Subcutaneous abdominal adipose tissue (tissue), 5 donors: ENCODE measurements around the gene FBXW7.

Experiments used
- H3K27ac ChIP-seq: one replicate; pipeline ENCODE4 v1.7.0; 2013; ENCODE audit warnings: low read depth, mild to moderate bottlenecking, inconsistent platforms, low read length, moderate library complexity
- H3K27me3 ChIP-seq, 5 donors: one replicate each; pipeline ENCODE4 v1.7.0; 2013; ENCODE audit warnings: low read length in 5 of 5, inconsistent platforms in 1 of 5; ENCODE audit not compliant: control insufficient read depth in 5 of 5, insufficient read depth in 4 of 5
- H3K36me3 ChIP-seq, 5 donors: one replicate each; pipeline ENCODE4 v1.7.0; 2013; ENCODE audit warnings: low read length in 5 of 5; ENCODE audit not compliant: control insufficient read depth in 5 of 5, insufficient read depth in 5 of 5
- H3K4me1 ChIP-seq, 5 donors: one replicate each; pipeline ENCODE4 v1.7.0; 2013; ENCODE audit warnings: low read length in 5 of 5, mild to moderate bottlenecking in 3 of 5, moderate library complexity in 1 of 5; ENCODE audit not compliant: control insufficient read depth in 5 of 5, insufficient read depth in 5 of 5
- H3K4me3 ChIP-seq, 5 donors: one replicate each; pipeline ENCODE4 v1.7.0; 2013; ENCODE audit warnings: low read length in 5 of 5, low read depth in 1 of 5
- H3K9ac ChIP-seq, 5 donors: one replicate each; pipeline ENCODE4 v1.7.0; 2013; ENCODE audit warnings: low read length in 5 of 5, mild to moderate bottlenecking in 4 of 5, moderate library complexity in 3 of 5
- H3K9me3 ChIP-seq, 5 donors: one replicate each; pipeline ENCODE4 v1.7.0; 2013; ENCODE audit warnings: low read length in 5 of 5; ENCODE audit not compliant: control insufficient read depth in 5 of 5
- donor health status: healthy.
- donor health status: healthy.
- donor health status: healthy.
- donor health status: healthy.
- donor health status: healthy.

FBXW7 gene

DNA sequence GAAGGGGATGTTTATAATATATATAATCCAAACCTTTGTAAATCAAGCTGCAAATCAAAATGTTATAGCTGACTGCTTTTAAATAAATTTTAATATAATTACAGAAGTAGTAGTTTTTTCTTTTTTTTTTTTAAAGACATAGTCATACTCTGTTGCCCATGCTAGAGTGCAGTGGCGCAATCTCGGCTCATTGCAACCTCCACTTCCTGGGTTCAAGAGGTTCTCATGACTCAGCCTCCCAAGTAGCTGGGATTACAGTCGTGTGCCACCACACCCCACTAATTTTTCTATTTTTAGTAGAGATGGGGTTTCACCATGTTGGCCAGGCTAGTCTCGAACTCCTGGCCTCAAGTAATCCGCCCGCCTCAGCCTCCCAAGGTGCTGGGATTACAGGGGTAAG lies 178.7 kb downstream of the FBXW7 start:
- Histone ChIP-seq H3K4me3 (no peak overlapping the region), H3K27ac (no peak overlapping the region), H3K36me3 (no peaks in the 10 kb centered on the region), H3K9ac (no peak overlapping the region), H3K9me3 (no peaks in the 10 kb centered on the region), H3K27me3 (no peaks in the 10 kb centered on the region), H3K4me1 (peaks cover 0 to 27% (median 6%) of the 10 kb centered on the region in 5 donors)

DNA sequence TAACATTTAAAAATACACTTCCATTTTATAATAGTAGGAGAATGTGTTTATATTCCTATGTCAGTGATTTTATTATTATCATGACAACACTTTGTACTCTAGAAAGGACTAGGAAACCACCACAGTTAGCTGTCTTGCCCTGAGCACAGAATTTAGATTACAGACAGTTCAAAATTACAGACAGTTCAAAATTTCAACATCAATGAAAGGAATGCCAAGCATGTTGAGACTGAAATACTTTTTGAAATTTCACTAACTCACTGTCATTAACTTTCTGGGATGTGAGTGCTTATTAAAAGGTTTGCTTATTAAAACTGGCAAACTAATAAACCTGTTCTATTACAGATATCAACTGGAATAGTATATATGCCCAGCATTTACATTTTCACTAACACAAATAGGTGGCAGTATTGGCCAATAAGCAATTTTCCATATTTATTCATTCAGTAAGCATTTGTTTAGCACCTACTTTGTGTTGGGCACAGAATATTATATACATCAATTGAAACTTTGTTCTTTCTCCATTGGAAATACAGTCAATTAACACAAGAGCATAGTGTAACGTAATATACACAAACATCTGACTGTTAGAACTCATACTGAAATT lies 179.4 kb downstream of the FBXW7 start:
- Histone ChIP-seq H3K9me3 (no peaks in the 10 kb centered on the region), H3K27ac (peak overlapping the region; percentile 38), H3K4me3 (no peak overlapping the region), H3K27me3 (no peaks in the 10 kb centered on the region), H3K36me3 (no peaks in the 10 kb centered on the region), H3K4me1 (peaks cover 0 to 32% (median 7%) of the 10 kb centered on the region in 5 donors), H3K9ac (peak overlapping the region in 1 of 5 donors; percentile 51)

DNA sequence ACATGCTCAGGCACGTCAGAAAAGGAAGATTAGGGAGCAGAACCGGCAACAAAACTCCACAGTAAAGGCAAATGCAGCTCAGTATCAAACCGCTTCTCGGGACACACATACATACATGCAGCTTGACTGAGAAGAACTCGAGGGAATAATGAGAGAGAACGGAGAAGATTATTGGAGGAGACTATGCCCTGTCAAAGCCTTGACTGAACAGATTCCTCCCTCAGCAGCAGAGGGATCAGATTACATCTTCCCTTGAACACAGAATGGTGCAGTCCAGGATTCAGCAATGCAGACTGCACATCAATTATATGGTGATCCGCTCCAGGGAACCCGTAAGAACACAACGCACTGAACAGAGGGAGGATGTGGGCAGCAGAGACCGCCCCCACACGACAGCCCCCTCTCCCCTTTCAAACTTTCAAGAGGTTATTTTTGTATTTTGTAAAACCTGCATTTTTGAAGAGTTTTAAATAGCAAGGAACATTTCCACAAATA lies 183.2 kb downstream of the FBXW7 start:
- H3K9ac ChIP-seq = peak overlapping the region; percentile 30 to 93 (median 78)
- peak overlapping the region; percentile 88 for H3K27ac ChIP-seq

DNA sequence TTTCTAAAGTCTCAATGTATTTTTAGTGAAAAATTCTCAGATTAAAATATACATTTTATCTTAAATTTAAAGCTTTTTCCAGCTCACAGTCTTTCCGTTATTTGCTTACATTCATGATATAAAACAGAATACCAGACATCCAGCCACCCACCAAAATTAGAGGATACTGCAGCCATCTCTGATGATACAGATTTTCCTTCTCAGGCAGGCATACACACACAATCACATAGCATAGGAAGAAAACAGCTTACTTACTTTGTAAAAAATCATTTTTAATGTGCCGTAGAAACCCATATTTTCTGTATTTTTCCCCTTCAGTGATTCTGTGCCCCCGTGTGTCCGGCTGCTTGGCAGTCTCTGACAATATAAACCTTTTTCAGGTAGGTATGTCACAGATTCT lies 183.7 kb downstream of the FBXW7 start:
- Histone ChIP-seq H3K9me3 (no peaks in the 10 kb centered on the region), H3K27me3 (no peaks in the 10 kb centered on the region), H3K9ac (peak overlapping the region; percentile 30 to 93 (median 78)), H3K36me3 (no peaks in the 10 kb centered on the region), H3K27ac (peak overlapping the region; percentile 88), H3K4me3 (peak overlapping the region; percentile 64 to 85 (median 74)), H3K4me1 (peaks cover 0 to 39% (median 7%) of the 10 kb centered on the region in 5 donors)

More for the DNA sequence above, 183.2 kb downstream of the FBXW7 start:
- Histone ChIP-seq H3K4me1 (peaks cover 0 to 39% (median 7%) of the 10 kb centered on the region in 5 donors), H3K27me3 (no peaks in the 10 kb centered on the region), H3K36me3 (no peaks in the 10 kb centered on the region), H3K9me3 (no peaks in the 10 kb centered on the region), H3K4me3 (peak overlapping the region; percentile 64 to 85 (median 74))

DNA sequence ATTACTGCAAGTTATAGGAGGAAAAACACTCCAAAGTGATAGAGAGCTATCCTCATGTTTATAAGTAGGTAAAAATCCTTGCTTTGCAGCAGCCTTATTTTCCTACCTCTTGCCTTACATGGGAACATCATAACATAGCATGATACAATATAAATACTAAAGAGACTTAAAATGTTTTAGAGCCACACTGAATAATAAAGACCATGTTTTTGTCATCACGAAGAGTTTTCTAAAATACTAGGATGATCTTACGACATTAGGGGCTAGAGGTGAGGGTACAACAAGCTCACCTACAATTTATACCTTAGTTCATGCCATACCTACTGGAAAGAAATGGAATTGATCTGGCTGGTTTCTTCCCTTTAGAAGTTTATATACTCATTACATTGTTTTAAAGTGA lies 184.8 kb downstream of the FBXW7 start:
- Histone ChIP-seq H3K9me3 (no peaks in the 10 kb centered on the region), H3K9ac (peak overlapping the region; percentile 69 to 93 (median 78)), H3K4me1 (peaks cover 0 to 37% (median 8%) of the 10 kb centered on the region in 5 donors), H3K27ac (peak overlapping the region; percentile 88), H3K36me3 (peaks cover 5 to 7% (median 6%) of the 10 kb centered on the region in 5 donors), H3K27me3 (no peaks in the 10 kb centered on the region), H3K4me3 (peak overlapping the region; percentile 64 to 77 (median 74))

DNA sequence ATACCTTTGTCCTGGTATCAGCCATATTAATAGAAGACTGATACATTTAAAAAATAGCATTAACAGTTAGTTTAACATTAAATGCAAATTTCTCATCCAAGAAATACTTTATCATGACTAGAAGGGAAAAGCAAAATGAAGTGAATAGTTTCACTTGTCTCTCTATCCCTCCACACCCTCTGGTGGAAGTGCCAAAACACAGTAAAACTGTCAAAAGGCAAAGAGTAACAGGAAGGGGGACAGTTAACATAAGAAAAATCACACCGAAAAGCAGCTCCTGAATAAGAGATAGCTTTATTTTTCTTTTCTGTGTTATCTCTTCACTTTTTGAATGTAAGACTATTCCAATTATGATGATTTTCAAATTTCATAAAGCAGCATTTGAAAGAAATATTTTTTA lies 187.2 kb downstream of the FBXW7 start:
- no peaks in the 10 kb centered on the region for H3K9me3 ChIP-seq
- H3K27ac ChIP-seq = peak overlapping the region; percentile 88

DNA sequence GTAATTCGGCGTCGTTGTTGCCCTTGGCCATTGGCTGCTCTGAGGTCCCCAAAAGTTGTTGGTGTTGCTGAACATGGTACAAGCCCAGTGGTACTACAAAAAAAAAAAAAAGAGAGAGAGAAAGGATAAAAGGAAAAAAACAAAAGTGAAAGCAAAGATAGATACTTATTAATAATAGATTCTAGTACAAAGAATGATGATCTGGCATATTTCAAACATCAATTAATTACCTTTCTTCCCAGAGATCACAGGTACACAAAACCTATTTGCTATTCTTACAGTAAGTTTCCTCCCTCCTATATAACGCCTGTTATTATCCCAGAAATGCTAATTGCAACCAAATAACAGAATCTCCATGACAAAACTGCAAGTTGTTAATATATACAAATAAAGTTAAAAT lies 188.9 kb downstream of the FBXW7 start:
- Histone ChIP-seq H3K9ac (peak overlapping the region in 1 of 5 donors; percentile 60), H3K9me3 (no peaks in the 10 kb centered on the region), H3K4me1 (peaks cover 0 to 25% (median 2%) of the 10 kb centered on the region in 5 donors), H3K27ac (peak overlapping the region; percentile 88), H3K27me3 (no peaks in the 10 kb centered on the region), H3K4me3 (no peak overlapping the region), H3K36me3 (peaks cover 5 to 15% (median 7%) of the 10 kb centered on the region in 5 donors)

More for the DNA sequence above, 187.2 kb downstream of the FBXW7 start:
- Histone ChIP-seq H3K27me3 (no peaks in the 10 kb centered on the region), H3K9ac (peak overlapping the region in 3 of 5 donors; percentile 47 to 78 (median 64)), H3K4me1 (peaks cover 0 to 35% (median 8%) of the 10 kb centered on the region in 5 donors), H3K36me3 (peaks cover 5 to 7% (median 6%) of the 10 kb centered on the region in 5 donors), H3K4me3 (no peak overlapping the region)

DNA sequence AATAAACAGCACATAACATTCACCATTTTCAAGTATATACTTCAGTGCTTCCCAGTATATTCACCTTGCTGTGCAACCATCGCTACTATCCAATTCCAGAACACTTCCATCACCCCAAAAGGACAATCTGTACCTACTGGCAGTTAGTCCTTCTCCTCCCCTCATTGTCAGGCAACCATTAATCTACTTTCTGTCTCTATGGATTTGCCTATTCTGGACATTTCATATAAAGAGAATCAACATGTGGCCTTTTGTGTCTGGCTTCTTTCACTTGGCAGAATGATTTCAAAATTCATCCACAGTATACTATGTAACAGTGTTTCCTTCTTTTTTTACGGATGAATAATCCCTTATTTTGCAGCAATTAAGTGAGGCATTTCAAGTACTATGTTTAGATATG lies 189.4 kb downstream of the FBXW7 start:
- Histone ChIP-seq H3K9ac (no peak overlapping the region), H3K4me1 (peaks cover 0 to 22% (median 2%) of the 10 kb centered on the region in 5 donors), H3K4me3 (no peak overlapping the region), H3K27ac (peak overlapping the region; percentile 88), H3K36me3 (peaks cover 5 to 16% (median 7%) of the 10 kb centered on the region in 5 donors), H3K9me3 (no peaks in the 10 kb centered on the region), H3K27me3 (no peaks in the 10 kb centered on the region)

DNA sequence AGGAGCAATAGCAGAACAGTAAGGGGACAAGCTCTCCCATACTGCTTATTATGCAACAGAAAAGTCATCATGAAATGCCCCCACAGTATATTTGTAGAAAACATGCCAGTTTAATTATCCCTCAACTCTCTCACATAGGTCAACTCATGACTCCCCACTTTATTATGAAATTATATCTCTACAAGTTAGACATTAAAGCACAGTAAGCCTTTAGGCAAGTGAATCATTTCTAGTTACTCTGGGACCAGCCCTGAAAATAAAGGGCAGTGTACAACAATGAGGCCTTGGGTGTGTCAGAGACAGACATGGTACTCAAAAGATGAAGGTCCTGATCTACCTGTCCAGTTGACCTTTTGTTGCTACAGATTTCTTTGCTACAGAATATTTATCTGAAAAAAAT lies 191.9 kb downstream of the FBXW7 start:
- H3K27ac ChIP-seq = no peak overlapping the region
- peaks cover 7 to 16% (median 9%) of the 10 kb centered on the region in 5 donors for H3K36me3 ChIP-seq
- no peak overlapping the region for H3K4me3 ChIP-seq

DNA sequence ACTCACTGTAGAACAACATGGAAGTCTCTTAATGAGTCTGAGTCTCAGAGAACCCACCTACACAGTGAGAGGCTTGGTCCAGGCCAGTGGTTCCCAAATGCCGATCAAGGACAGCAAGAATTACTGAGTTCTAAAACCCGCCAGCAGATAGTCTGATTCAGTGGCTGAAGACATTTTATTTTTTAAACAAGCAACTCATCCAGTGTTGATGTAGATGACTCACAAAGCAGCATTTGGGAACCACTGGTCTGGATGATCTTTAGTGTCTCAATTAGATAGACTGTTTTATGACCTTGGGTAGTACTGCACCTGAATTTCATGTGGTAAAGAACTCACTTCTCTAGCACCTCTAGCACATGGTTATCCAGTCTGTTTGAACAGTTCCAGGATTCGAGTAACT lies 193.6 kb downstream of the FBXW7 start:
- no peak overlapping the region for H3K9ac ChIP-seq
- no peak overlapping the region for H3K27ac ChIP-seq
- H3K27me3 ChIP-seq = no peaks in the 10 kb centered on the region
- no peaks in the 10 kb centered on the region for H3K9me3 ChIP-seq
- peaks cover 0 to 14% (median 8%) of the 10 kb centered on the region in 5 donors for H3K4me1 ChIP-seq
- peaks cover 7 to 25% (median 10%) of the 10 kb centered on the region in 5 donors for H3K36me3 ChIP-seq
- no peak overlapping the region for H3K4me3 ChIP-seq

More for the DNA sequence above, 191.9 kb downstream of the FBXW7 start:
- Histone ChIP-seq H3K27me3 (no peaks in the 10 kb centered on the region), H3K9me3 (no peaks in the 10 kb centered on the region), H3K9ac (no peak overlapping the region), H3K4me1 (peaks cover 0 to 22% (median 8%) of the 10 kb centered on the region in 5 donors)
